AG09319 (cell line): ENCODE results near the gene CTNND2.

ENCODE experiments used
- DNase-seq: peaks from one replicate; pipeline ENCODE4 v3.0.0-alpha.2; 2010; ENCODE audit warnings: low read depth; ENCODE audit errors: extremely low read depth
- TF ChIP-seq, protein P1 (sequence below): IDR thresholded peaks from 2 replicates; pipeline ENCODE4 v1.5.1; 2011; ENCODE audit warnings: low read depth, mild to moderate bottlenecking, inconsistent platforms, low read length, moderate library complexity

Gene CTNND2

DNA sequence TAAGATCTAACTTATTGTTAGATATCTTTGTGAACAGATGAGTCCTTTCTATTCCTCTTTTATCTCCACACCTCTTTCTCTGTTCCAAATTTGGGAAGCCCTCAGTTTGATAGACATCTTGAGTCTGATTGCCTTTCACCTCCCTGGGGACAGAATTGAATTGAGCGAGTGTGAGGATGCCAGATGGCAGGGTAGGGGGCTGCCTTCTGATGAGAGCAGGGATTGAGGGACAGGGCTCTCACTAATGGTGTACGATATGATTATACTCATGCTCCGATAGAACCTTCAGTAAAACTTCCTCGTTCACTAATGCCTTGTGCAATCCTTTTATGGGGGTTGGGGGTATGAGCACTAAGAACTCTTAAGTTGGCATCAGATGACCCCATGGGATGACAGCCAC, 971.1 kb downstream of the CTNND2 start:
- TF ChIP-seq, protein P1, sequence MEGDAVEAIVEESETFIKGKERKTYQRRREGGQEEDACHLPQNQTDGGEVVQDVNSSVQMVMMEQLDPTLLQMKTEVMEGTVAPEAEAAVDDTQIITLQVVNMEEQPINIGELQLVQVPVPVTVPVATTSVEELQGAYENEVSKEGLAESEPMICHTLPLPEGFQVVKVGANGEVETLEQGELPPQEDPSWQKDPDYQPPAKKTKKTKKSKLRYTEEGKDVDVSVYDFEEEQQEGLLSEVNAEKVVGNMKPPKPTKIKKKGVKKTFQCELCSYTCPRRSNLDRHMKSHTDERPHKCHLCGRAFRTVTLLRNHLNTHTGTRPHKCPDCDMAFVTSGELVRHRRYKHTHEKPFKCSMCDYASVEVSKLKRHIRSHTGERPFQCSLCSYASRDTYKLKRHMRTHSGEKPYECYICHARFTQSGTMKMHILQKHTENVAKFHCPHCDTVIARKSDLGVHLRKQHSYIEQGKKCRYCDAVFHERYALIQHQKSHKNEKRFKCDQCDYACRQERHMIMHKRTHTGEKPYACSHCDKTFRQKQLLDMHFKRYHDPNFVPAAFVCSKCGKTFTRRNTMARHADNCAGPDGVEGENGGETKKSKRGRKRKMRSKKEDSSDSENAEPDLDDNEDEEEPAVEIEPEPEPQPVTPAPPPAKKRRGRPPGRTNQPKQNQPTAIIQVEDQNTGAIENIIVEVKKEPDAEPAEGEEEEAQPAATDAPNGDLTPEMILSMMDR, result no peak
- DNase-seq, result no peak

DNA sequence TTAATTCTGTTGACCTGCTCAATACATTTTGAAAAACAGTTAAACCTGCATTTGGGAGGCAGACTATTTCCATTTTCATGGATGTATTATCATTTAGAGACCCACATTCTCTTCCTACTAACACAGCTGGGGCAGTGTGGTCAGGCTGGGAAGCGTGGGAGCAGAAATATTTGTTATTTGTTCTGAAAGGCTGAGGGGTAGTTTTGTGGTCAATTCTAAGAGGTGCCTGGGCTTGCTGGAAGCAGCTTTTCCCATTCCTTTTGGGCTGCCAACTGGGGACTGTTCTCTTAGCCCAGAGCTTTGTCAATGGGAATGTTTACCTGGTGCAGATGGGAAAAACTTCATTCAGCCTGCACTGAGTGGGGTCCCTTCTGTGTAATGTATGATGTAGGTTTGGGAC, 971.8 kb downstream of the CTNND2 start:
- TF ChIP-seq, protein P1, result no peak
- DNase-seq, result no peak

DNA sequence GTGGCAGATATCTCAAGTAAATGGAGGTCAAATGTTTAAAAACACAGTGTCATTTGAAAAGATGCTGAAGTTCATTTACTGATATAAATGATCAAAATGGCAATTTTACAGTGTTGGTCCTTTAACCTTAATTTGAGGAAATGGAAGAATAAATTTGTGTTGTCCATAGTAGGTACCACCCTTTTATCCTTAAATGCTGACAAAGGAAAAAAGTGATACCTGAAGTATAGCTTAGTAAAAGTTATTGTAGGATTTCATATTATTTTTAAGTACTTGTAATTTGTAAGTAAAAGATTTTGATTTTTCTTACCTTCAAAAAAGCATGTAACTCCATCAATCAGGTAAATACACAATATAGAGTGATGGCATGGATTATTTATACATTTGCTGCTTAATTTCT, 976.6 kb downstream of the CTNND2 start:
- TF ChIP-seq, protein P1, result no peak

DNA sequence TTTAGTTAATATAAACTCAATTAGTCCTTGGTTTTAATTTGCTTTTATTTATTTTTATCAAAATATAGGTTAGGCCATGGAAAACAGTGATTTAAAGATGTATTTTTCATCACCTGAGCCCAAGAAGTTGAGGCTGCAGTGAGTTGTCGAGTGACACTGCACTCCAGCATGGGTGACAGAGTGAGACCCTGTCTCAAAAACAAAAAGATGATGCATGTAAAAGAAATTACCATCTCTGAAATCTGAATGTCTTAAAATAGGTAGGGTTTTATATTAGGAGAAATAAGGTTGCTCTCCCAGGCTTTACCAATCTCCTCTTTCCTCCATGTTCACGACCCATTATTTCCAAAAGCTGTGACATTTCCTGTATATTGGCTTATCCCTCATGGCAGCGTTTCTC, 980.9 kb downstream of the CTNND2 start:
- DNase-seq, result no peak

More for the DNA sequence above, 976.6 kb downstream of the CTNND2 start:
- no peak for DNase-seq

More for the DNA sequence above, 980.9 kb downstream of the CTNND2 start:
- TF ChIP-seq, protein P1, result no peak
